CD4-positive, alpha-beta T cell treated with Interleukin-15 for 4 hours (primary cell): ENCODE measurements around the gene CNP.
A peak's percentile ranks its signal among the peaks of the same experiment; 100 is the strongest.

Source experiments
- DNase-seq: peaks from one replicate; pipeline ENCODE4 v3.0.0-alpha.2; 2020; ENCODE audit warnings: low spot score

CNP gene

DNA sequence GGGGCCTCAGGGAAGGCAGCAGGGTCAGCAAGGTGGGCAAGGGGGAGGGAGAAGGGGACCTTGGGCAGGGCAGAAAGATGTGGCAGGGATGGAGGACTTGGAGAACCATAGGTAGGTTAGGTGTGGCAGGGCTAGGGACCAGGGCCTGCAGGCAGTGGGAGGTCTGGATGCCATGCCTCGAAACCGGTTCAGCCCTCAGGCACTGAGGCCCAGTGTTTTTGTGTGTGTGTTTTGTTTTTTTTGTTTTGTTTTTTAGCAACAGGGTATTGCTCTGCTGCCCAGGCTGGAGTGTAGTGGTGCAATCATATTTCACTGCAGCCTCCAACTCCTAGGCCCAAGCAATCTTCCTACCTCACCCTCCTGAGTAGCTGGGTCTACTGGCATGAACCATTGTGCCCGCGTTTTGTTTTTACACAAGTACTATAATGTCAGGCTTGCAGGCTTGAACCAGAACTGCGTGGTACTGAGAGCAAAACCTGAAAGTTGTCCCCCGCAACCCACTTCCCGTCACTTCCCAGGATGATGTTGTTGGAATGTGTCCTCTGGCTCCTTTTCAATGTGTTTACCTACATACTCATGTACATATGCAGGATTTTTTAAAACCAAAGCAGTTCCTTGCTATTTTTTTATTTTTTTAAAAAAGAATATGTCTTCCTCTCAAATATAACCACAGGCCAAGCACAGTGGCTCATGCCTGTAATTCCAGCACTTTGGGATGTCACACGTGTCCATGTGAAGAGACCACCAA lies 23.8 kb upstream of the CNP start:
- no peak for DNase-seq

DNA sequence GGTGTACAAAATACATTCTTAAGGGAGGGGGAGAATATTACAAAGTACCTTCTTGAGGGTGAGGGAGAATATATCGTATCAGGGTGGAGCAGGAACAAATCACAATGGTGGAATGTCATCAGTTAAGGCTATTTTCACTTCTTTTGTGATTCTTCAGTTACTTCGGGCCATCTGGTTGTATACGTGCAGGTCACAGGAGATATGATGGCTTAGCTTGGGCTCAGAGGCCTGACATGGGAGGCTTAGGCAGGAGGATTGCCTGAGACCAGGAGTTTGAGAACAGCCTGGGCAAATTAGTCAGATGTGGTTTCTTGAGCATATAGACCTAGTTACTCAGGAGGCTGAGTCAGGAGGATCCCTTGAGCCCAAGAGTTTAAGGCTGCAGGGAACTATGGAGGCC lies 23.1 kb upstream of the CNP start:
- no peak for DNase-seq

DNA sequence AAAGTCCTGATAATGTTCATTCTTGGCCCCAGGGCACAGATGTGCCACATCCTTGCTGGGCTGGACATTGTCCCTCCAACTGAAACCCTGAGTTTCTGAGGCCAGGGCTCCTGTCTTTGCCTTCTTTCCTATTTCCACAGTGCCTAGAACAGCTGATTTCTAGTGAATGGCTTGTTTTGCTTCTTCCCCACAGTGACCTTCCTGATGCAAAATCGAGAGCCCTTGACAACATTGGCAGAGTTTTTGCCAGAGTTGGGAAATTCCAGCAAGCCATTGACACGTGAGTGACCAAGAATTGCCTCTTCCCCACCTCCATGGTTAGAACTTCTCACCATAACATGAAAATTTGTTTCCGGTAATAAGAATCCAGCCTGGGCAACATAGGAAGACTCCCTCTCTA lies 21.7 kb upstream of the CNP start:
- no peak for DNase-seq

DNA sequence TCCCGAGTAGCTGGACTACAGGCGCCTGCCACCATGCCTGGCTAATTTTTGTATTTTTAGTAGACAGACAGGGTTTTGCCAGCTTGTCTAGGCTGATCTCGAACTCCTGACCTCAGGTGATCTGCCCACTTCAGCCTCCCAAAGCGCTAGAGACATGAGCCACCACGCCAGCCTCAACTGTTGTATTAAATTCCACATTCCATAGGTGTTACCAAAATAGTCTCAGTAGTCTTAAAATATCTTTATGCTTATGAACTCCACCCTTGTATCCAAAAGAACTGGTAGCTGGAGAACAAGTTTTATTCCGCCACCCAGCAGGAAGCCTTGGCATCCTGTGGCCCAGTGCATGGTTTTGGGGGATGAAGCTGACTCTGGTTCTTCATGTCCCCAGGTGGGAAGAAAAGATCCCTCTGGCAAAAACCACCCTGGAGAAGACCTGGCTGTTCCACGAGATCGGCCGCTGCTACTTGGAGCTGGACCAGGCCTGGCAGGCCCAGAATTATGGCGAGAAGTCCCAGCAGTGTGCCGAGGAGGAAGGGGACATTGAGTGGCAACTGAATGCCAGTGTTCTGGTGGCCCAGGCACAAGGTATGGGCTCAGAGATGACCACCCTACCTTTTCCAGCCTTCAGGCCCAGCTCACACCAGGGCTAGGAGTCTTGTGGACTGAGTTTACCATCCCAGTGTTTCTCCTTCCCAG lies 17.7 kb upstream of the CNP start:
- DNase-seq, result no peak

DNA sequence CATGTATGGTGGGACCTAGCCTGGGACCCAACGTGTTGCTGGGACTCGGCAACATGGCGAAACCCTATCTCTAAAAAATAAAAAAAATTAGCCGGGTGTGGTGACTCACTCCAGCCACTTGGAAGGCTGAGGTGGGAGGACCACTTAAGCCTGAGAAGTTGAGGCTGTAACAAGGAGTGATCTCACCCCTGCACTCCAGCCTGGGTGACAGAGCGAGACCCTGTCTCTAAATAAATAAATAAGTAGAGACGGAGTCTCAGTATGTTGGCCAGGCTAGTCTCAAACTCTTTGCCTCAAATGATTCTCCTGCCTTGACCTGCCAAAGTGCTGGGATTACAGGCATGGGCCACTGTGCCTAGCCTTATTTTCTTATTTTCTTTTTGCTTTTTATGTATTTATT lies 10.1 kb upstream of the CNP start:
- no peak for DNase-seq

DNA sequence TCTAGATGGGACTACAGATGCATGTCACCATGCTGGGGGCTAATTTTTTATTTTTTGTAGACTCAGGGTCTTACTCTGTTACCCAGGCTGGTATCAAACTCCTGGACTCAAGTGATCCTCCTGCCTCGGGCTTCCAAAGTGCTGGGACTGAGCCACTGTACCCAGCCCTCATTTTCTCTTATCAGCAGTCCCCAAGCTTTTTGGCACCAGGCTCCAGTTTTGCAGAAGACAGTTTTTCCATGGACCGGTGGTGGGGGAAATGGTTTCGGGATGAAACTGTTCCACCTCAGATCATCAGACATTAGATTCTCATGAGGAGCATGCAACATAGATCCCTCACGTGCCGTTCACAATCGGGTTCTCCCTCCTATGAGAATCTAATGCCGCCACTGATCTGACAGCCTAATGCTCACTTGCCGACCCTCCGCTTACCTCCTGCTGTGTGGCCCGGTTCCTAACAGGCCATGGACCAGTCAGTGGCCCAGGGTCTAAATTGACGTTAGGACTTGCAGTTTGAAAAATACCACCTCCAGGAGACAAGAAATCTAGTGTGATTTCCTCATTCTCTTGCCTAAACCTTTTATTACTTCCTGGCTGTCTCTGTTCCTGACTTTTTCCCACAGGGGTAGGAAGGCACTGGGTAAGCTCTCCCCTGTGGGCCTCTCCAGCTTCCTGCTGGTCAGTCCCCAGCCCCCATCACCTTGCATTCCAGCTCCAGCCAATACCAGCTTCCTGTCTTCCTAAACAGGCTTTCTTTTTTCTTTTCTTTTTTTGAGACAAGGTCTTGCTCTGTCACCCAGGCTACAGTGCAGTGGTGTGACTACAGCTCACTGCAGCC lies 9.3 kb upstream of the CNP start:
- DNase-seq, result no peak

DNA sequence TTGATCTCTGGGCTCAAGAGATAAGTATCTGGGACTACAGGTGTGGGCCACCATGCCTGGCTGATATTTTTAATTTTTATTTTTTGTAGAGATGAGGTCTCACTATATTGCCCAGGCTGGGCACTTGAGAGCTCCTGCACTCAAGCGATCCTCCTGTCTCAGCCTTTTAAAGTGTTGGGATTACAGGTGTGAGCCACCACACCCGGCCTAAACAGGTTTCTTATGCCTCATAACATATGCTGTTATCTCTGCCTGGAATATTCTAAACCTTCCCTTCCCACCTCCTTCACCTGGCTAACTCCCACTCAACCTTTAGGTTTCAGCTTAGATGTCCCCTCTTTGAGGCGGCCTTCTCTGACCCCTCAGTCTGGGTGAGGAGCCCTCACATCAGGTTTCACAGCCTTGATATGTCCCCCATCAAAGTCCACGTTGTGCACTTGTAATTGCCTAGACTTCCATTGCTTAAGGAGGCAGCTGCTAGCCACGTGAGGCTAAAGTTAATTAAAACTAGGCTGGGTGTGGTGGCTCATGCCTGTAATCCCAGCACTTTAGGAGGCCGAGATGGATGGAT lies 8.6 kb upstream of the CNP start:
- DNase-seq, result no peak

DNA sequence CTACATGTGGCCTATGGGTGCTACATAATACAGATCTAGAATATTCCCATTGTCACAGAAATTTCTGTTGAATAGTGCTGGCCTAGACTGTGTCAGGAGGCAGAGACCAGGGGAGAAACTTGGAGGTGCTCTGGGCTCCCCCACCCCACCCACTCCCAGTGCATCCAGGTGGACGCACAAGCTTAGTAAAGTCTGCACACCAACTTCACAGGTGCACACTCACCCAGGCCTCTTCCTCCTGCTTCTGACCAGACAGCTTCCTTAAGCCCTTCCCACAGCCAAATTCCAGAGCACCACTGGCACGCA lies 7.6 kb upstream of the CNP start:
- DNase-seq, result no peak

DNA sequence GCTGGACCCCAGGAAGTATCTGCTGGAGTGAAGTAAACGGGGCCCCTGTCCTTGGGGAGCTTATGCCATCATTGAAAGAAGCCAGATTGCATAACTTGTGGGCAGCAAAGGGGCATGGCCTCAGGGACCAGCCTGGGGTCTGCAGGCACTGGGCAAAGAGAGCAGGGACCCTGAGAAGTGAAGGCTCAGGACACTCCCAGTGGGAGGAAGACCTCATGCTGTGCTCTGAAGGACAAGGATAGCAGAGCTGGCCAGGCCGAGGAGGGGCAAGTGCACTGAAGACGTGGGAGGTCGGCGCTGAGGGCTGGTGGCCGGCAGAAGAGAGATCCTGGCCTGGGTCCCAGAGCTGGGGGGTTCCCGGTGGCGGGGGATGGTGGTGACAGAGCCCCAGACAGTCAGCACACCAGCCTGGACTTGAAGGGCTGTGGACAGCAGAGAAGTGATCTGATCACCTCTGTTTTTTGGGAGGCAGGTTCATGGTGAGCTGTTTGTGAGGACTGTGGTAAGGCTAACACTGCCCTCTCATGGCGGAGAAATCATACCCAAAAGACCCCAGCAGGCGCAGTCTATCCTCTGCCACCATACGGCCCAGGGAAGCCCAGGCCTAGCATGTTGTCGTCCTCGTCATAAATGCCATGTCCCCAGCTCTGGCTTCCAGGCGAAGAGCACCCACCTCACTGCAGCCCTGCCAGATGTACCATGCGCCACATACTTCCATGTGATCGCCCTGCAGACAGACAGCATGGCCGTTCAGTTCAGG lies 7.1 kb upstream of the CNP start:
- DNase-seq, result no peak

DNA sequence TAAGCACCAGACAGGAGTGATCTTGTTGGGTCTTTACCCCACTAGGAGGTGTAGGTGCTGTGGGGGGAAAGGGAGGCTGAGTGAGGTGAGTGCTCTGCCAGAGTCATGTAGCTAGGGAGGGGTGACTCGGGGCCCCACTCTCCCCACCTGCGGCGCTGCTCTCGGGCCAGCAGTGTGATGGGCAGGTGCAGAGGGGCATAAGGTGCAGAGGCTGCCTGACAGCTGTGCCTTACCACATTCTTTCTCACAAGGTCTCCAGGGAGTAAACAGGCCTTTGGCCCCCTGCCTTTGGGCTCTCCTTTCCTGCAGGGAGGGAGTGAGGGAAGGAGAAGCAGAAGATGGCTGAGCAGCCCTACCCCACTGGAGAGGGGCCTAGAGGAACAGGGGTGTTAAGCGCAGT lies 4.5 kb upstream of the CNP start:
- no peak for DNase-seq

DNA sequence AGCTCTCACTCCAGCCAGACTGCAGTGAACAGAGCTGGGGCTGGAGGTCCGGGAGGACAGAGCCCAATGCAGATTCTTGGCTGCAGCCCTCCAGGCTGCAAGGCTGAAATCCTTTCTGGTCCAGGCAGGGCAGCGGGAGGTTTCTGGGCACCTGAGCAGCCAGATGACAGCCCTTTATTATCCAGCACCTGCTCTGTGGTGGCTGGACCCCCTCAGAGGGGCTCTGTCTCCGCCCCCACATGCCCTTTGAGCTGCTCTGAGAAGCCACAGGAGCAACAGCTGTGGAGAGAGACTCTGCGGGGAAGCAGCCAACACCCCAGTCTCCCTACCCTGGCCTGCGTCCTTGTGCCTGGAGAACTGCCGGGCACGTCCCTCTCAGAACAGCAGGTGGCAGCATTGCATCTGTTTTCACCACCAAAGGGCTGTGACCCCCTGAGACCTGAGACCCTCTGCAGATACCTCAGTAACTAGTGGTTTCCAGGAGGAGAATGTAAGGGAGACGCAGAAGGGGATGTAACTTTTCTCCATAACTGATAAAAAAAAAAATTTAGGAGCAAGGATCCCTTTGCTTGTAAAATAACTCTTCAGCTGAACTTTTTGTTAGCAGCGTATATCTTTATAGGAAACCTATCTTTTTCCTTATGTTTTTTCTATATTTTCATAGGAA lies 3.7 kb upstream of the CNP start:
- peak; percentile 71 for DNase-seq

DNA sequence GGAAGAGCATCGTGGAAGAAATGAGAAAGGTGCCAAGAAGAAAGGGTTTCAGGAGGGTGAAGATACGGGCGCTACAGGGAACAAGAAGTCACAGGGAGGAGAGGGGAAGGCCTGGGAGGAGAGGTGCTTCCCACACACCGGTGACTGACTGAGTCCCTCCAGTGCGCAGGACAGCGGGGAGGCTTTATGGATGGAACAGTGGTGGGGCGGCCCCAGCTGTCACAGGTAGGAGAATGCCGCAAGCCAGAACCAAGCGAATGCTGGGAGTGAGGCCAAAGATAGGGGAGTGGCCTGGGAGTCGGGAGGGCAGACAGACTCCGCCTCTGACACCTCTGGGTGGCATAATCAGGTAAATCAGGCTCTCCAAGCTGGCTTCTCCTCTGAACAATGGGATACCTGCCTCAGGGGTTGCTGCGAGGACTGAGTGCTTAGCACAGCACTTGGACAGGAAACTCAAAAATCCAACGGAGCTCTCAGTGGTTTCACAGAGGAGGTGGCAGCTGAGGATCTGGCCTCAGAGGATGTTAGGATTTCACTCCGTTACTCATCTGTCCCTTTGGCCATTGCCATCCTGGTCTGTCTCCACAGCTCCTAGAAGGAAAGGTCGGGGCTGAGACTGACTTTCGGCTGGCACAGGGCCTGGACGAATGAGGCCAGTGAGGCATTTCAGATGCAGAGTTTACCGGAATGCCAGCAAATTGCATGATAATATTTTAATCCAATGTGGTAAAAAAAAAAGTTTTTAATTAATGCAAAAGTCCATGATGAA lies 717 bp upstream of the CNP start:
- DNase-seq, result peak; percentile 67

DNA sequence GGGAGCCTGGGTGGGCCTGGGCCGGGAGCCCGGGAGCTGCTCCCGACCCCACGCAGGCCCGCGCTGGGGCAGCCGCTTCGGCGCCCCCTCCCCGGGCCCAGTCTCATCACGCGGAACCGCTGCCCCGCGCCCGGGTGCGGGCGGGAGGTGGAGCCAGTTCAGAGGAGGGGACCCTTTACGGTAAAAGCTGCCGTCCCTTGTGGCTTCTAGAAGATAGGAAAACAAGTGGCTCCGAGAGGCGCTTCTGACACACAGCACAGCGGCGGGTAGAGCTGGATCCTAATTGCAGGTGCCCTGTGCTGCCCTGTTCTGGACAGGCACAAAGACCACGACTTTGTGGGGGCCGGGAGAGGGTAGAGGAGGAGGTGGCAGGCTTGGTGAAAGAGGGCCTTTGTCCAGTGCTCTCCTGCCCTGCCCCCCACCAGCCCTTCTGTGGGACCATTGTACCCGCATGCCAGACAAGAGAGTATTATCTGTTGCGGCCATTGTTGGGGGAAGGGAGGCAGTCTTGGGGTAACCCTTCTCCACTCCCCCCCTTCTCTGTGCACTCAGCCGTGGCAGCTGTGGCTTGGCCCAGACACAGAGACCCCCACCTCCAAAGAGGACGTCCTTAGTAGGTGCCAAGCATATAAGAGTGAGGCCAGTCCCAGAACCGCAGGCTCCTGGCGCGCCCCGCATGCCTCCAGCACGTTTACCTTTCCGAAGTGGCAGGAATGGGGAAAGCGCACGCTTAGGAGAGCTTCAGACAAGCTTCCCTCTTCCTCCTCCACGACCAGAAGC lies 736 bp downstream of the CNP start:
- DNase-seq, result peak; percentile 27

DNA sequence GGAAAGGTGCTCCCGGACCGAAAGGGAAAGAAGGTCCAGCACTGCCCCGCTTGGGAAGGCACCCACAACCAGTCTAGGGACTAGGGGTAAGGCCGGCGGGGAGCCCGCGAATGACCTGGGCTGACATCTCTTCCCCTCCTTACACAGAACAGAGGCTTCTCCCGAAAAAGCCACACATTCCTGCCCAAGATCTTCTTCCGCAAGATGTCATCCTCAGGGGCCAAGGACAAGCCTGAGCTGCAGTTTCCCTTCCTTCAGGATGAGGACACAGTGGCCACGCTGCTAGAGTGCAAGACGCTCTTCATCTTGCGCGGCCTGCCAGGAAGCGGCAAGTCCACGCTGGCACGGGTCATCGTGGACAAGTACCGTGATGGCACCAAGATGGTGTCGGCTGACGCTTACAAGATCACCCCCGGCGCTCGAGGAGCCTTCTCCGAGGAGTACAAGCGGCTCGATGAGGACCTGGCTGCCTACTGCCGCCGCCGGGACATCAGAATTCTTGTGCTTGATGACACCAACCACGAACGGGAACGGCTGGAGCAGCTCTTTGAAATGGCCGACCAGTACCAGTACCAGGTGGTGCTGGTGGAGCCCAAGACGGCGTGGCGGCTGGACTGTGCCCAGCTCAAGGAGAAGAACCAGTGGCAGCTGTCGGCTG lies 1.5 kb downstream of the CNP start:
- no peak for DNase-seq

DNA sequence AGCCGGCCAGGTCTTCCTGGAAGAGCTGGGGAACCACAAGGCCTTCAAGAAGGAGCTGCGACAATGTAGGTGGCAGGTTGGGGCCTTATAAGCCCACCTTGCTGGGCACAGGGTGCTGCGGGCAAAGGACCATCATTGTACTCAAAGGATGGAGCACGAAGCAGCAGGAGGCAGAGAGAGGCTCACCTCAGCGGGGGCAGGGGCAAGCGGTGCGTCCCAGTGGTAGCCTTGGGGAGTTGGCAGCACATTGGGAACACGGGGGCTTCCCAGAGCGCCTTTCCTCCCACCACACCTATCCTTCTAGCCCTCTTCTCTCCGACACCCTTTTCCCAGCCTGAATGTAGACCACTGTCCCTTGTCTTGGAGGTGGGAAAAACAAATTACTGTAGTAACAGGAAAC lies 2.1 kb downstream of the CNP start:
- DNase-seq, result no peak

DNA sequence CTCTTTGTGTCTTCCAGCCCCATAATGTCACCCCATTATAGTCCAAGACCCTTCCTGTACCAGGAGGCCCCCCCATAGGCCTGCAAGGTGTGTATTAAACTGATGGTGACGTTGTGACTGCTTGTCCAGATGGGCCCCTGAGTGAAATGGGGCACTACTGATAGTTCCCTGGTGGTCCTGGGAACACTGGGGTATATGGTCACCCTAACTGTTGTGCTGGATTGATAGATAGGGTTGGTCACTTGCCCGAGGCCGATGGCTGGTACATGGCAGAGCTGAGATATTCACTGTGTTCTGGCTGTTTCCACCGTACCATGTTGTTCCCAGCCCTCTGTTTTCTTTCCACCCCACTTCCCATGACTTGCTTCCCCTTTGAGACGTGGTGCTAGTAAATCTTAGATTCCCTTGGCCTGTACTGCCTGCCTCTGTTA lies 4.3 kb downstream of the CNP start:
- DNase-seq, result no peak

DNA sequence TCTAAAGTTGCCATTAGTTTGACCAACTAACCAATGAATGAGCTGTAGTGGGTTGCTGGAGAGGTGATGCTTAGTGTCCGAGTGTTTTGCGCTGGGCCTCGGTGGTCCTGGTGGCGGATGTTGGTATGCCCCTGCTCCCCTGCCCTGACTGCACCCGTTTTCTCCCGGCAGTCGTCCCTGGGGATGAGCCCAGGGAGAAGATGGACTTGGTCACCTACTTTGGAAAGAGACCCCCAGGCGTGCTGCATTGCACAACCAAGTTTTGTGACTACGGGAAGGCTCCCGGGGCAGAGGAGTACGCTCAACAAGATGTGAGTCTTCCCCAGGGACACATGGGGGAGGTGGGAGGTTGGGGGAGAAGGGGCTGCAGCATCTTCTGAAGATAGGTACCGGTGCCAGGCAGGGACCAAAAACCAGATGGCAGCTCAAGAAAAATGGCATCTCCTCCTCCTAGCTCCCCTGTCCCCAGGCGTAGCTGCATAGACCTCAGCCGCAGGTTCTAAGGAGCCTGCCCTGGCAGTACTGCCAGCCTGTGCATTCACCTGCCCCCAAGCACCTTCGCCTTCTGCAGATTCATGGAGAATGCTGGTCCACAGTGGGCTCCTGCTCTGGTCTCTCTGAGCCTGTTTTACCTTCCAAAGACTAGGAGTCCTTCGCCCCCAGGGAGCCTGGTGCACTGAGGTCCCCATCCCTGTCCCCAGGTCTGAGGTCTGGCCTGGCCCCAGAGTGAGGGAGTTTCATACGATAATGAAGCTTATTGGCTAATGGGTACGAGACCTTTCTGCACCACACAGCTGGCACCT lies 5.3 kb downstream of the CNP start:
- DNase-seq, result no peak

DNA sequence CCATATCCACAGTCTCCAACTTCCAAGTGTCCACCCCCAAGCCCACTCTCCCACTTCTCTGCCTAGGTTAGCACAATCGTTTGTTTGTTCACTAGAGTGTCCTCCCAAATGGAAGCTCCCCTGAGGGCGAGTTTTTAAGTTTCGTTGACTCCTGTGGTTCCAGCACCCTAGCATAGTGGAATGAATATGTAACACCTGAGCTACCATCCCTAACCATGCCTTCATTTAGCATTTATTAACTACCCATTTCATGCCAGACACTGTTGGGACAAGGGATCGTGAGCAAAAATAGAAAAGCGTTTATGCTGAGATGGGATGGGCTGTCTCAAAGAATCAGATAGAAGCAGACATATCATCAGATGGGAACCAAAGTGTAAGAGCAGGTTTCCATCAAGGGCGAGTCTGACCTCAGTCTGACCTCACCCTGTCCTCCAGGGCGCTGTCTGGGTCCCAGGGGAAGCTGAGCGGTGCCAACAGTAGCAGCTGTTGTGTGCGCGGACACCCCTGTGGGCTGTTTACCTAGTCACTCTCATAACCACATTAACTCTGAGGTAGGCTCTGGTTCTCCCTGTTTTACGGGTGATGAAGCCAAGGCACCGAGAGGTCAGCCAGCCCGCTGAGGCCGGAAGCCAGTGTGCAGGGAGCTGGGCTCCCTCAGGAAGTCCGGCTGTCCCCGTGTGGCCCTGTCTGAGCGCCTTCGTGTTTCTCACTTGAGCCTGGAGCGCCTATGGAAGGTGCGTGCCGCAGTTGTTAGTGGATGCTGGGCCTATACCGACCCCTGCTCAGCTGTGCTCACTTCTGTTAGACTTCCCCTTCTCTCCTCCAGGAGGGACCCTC lies 6.2 kb downstream of the CNP start:
- no peak for DNase-seq
